HG02840 (cell line): Measurements from ENCODE around the gene PLPP1.

Experiments
- ATAC-seq: cut with Tn5 transposase; IDR thresholded peaks from one replicate; pipeline ENCODE4 v1.9.1; 2021; ENCODE audit warnings: mild to moderate bottlenecking, moderate library complexity, moderate number of reproducible peaks; ENCODE audit not compliant: unreplicated experiment, low FRiP score

The PLPP1 gene

DNA sequence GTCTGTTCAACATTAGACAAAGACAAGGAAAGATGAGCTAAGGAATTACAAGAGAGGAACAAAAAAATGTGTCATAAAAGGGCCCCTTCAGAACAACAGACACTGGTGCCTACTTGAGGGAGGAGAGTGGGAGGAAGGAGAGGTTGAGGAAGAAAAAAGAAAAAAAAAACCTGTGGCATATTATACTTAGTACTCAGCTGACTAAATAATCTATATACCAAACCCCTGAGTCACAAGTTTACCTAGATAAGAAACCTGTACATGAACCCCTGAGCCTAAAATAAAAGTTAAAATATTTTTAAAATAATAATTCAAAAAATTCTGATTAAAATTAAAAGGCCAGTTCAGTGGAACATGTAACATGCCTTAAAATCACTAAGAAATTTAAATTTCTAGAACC lies 119.7 kb downstream of the PLPP1 start:
- no peak for ATAC-seq

DNA sequence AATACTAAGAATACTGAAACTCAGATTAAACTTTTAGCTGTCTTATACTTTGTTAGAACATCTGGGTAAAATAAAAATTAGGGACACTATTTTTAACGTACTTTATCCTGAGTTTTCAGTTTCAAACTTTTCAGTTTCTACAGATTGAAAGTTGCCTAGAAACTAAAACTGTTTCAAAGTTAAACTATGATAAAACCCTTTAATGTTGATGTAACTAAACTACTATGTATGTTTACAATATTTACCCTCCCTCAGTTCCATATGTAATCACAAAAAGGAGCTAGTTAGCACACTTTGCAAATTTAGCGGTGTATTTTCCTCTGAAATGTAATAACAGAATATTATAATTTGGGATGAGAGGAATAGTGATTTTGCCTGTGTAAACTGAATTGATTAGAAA lies 121.1 kb downstream of the PLPP1 start:
- no peak for ATAC-seq

DNA sequence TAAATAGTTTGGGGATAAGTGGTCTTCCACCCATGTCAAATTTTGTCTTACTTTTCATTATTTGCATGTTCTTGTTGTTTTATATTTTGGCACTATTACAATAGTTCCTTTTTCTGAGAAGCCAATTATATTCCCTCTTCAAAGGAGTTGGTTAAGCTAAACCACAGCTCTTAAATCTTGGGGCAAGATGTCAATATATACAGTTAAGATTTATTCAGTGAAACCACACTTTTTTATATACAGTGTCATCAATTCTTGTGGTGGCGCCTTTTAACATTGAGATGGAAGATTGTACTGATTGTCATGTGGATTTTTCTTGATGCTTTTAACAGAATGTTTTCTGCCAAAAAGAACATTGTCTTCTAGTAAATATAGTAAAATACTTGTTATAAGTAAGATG lies 122.9 kb downstream of the PLPP1 start:
- no peak for ATAC-seq

DNA sequence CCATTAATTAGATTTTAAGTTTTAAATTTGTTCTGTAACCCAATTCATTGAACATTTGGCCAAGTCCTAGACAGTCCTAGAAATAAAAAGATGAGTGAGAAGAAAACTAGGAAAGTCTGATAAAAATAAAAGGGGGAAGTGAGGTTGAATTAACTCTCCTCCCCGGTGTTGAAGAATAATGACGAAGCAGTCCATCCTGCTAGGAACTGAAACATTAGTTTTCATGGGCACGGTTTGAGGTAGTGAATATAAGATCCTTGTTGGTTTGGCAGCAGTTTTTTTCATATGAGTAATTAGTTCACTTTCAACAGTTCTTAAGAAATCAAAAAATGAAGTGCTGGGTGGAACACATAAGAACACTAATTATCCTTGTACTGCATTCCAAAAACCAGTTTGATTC lies 123.9 kb downstream of the PLPP1 start:
- ATAC-seq: no peak

DNA sequence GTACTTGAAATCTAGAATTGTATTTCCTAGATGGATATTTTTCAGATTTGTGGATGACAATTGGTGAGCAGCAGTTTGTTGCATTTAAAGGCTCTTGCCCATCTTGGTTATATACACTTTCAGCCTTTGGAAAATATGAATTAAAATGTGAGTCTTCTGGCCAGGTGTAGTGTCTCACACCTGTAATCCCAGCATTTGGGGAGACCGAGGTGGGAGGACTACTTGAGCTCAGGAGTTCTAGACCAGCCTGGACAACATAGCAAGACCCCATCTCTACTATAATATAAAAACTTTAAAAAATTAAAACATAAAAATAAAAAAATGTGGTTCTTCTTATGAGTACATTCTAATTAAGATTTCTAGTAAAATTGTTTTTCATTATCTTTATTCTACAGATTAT lies 125.0 kb downstream of the PLPP1 start:
- ATAC-seq: no peak

DNA sequence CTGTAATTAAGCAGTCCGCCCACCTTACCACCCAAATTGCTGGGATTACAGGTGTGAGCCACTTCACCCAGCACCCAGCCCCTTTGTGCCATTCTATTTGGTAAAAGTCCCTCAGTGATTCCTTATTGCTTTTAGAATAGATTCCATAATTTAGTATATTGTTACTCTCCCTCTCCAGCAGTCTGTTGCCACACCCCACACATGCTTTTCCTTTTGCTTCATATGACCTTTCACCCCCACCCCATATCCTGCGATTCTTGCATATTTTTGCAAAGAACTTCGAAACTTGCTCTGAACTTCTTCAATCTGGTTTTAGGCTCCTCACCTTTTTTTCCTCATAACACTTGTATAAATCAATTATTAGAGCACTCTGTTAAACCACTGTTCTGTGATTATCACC lies 126.8 kb downstream of the PLPP1 start:
- no peak for ATAC-seq

DNA sequence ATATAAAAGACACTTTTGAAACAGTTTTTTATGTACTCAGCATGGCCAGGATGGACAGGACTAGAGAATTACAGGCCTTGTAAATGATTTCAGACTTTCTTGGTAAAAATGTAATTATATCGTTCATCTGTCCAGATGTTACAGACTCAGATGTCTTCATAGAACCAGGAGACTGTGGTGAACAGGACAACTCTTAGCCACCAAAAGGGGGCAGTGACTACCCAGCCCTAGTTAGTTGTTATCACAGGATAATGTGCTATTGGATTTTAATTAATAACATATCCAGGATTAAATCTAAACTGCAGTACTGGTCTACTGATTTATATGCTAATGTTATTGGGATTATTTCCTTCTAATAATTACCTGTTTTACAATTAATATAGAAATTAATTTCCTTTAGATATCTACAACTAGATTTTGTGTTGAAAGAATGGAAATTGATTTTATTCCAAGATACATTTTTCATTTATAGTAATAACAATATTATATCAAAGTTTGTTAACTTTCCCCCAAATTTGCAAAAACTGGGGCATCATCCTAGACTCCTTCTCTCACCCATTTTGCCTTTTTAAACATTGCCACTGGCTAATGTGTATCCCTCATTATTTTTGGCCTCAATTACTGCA lies 127.6 kb downstream of the PLPP1 start:
- no peak for ATAC-seq

DNA sequence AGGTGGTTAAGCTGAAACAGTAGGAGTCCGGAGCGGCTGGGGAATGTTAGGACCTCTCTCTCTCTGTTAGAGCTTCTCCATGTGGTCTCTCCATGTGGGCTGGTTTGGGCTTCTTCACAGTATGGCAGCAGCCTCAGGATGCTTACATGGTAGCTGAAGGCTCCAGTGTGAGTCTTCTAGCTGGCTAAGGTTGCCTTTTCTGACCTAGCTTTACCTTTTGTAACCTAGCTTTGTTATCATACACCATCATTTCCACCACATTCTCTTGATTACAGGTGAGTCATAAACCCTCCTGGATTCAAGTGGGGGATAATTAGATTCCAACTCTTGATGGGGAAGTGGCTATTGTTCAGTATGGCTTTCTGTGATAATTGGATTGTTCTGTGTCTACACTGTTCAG lies 128.5 kb downstream of the PLPP1 start:
- ATAC-seq: no peak

DNA sequence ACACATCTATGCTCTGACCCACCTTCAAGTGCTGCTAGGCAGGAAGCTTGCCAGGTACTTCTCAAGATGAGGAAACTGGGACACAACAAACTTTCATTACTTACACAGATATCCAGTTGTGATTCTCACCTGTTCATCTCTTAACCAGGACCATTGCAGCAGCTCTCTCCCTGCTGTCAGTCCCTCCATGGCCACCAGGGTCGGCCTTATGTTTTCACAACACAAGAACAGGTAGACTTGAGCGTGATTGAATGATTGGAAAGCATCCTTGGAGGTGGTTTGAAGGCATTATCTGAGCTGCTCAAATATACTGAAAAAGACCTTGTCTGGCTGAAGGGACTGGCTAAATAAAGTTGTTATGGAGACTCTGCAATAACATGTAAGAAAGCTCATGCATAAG lies 132.6 kb downstream of the PLPP1 start:
- no peak for ATAC-seq

DNA sequence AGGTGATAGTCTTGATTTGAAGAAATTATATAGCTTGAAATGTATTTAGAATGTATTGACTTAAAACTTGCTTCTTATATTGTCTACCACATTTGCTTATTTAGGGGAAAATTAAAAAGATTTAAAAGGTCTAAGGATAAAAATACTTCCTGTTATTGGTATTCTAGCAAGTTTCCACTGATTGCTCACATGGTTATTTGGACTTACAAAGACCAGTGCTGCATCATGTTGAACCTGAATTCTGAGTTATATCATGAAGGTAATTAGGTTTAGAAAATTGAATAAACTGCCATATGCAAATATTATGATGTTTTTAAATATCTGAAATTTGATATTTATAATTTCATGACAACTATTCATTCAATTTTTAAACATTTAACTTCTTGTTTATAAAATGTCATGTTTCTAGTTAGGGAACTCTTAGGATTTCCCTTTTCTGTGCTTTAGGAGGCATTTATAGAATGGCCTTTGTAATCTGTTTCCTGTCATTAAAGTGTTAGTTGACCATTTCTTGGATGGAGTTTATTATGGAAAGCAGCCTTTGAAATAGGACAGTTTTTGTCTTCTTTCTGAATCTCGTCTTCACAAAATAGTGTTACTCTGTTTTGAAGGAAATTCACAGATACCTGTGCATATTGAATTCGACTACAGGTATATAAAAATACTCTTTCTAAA lies 141.1 kb downstream of the PLPP1 start:
- no peak for ATAC-seq

DNA sequence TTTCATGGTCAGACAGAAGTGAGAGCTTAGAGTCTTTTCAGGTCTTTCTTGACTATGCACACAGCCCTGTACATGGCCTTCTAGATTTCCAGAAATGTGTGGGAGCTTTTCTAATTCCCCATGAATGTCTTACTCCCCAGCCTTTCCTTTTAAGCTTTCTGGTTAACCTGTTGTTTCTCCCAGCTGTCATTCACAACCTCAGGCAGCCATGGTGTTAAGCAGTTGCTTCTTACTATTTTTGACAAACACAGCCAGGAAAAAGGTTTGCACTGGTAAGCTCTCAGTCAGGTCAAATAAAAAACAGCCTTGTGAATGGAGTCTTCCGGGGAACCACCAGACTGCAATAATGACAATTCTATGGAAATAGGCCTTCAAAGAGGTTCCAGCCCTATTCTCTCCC lies 142.1 kb downstream of the PLPP1 start:
- no peak for ATAC-seq

DNA sequence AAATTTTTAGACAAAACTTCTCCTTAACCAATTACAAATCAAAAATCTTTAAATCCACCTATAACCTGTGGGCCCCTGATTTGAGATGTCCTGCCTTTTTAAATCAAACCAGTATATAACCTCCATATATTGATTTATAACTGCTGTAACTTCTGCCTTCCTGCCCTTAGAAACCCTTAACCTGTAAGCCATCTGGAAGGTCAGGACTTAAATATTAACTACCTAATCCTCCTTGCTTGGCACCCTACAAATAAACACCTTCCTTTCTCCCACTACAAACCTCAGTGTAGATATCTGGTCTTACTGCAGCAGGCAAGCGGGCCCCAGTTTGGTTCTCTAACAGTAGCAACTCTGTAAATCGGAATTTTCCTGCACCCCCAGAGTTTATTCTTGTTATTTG lies 143.1 kb downstream of the PLPP1 start:
- no peak for ATAC-seq

DNA sequence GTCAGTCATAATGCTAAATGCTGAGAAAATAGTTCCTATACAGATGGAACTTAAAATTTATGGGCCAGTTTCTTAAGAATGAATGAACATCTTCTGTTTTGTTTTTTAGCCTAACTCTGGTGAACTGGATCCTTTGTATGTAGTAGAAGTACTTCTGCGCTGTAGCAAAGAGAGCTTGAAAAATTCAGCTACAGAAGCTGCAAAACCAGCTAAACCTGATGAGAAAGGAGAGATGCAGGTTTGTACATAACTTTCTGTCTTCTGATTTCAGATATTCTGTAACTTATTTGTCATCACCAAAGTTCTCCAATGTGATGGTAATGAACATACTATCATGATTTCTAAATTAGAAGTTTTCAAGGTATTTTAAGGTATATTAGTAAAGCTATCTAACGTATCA lies 146.9 kb downstream of the PLPP1 start:
- no peak for ATAC-seq

DNA sequence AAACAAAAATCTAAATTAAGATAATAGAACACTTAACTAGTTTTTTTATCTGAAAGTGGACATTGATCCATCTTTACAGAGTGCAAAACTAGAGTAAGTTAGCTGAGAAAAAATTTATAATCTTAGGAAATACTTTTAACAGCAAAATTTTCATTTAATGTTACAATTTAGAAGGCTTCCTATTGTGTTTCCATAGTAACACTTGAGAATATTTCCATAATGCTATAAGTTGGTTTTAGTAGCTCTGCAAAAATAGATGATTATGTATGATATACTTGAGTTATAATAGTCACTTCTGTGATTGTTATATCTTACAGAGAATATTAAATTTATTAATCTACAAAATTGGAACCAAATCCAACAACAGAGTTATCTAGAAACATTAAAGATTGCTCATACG lies 148.4 kb downstream of the PLPP1 start:
- ATAC-seq: no peak

DNA sequence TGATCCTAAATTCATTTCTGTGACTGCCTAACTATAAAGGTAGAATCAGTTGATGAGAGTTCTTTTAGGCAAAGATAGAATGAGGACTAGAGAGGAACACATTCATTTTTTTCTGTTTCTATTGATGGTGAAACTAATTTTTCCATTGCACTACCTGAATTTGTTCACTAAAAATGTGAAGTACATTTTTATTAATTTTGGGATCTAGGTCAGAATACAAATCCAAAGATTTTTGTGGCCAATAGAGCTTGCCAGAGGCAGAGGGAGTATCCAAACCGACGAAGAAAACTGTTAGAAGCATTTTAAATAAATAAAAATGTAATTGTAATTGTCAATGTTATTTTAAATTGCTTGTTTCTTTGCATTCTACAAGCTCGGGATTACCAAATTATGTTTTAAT lies 148.9 kb downstream of the PLPP1 start:
- ATAC-seq: no peak

DNA sequence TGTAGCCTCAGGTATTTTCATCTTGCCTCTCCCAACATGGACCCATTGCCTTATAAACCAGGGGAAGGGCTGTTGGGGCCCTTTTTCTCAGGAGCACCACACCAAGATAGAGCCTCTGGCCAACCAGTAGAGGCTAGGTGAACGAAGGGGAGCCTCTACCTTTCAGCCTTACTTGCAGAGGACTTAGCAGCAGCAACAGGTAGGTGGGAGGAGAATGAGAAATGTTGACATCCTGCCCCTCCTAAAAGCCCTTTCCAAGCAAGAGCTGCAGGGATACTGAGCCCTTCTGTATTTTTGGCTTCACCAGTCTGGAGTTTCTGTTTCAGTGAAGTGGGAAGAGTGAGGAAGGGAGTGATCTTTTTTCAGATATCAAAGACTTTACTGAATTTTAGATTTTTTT lies 149.5 kb downstream of the PLPP1 start:
- ATAC-seq: no peak

DNA sequence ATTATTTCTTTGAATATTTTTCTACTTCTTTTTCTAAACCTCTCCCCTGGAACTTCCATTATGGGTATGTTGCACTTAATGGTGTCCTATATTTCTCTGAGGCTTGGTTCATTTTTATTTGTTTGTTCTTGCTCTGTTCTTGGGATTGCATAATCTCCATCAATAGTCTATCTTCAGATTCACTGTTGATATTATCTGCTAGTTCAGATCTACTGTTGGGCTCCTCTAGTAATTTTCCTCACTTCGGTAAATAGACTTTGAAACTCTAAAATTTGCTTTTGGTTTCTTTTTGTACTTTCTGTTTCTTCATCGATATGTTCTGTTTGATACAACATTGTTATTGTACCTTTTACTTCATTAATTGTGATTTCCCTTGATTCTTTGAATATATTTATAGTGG lies 150.7 kb downstream of the PLPP1 start:
- no peak for ATAC-seq

DNA sequence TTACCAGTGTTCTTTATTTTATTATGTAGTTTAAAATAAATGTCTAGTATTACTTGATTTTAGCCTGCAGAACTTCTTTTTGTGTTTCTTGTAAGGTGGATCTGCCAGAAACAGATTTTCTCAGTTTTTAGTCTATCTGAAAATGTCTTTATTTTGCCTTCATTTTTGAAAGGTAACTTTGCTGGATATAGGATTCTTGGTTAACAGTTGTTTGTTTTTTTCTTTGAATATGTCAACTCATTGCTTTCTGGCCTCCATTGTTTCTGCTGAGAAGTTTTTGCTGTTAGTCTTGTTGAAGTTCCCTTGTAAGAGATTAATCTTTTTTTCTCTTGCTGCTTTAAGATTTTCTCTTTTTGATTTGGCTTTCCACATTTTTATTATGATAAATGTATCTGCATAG lies 151.5 kb downstream of the PLPP1 start:
- no peak for ATAC-seq

DNA sequence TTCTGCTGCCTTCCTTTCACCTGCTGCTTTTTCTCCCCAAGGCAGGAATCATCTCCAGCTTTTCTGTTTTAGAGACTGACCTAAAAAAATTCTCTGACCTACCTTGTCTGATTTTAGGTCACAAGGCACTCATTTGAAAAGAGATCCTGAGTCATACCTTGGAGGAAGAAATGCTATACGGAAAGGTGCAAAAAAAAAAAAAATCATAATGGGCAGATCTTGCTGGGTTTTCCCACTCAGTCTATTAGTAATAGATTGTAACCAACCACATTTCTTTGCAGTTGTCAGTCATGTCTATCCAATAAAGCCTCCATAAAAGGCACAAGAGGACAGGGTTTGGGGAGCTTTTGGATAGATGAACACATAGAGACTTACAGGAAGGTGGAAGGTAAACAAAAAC lies 157.0 kb downstream of the PLPP1 start:
- no peak for ATAC-seq
